Adipose tissue (tissue), 3 donors: Measurements from ENCODE around the gene NODAL. TPM values are rescaled to one million over a fixed set of nuclear protein-coding genes. Genes with fewer than 3 reads are reported as not detected.

Experiments
- H3K27ac ChIP-seq: one replicate; pipeline ENCODE4 v1.5.1; 2013; ENCODE audit warnings: low read depth, low read length
- WGBS, 3 donors: extraction: QIAGEN DNeasy Blood & Tissue Kit; methylation state at CpG; one replicate each; pipeline ENCODE4 v1.1.7; 2013; 5-methylcytosine and 5-hydroxymethylcytosine counted together
- polyA plus RNA-seq, 3 donors: library from polyadenylated mRNA; stranded (reverse); fragments of 200-250 nt; gene quantifications; one replicate each; pipeline ENCODE4 v1.2.3, GENCODE V29; 2013
- donor health status: healthy with polysubstance abuse.
- donor health status: Bipolar disorder and iron deficiency.
- donor health status: healthy.

The NODAL gene
- polyA plus RNA-seq, 3 donors: 0.04 TPM; not detected in 2

- WGBS, 3 donors: 86 to 94% (median 92%) methylated on average over 3 of the region's 3 CpGs
- H3K27ac ChIP-seq: no peak overlapping the region
These were observed 25.5 kb upstream of the NODAL start for GRCh38 chr10:70466951-70467350.

GRCh38 chr10:70465832-70466231 lies 24.4 kb upstream of the NODAL start:
- WGBS, 3 donors: 85 to 94% (median 91%) methylated on average over 2 of the region's 2 CpGs
- no peak overlapping the region for H3K27ac ChIP-seq

GRCh38 chr10:70465278-70465677 lies 23.8 kb upstream of the NODAL start:
- no peak overlapping the region for H3K27ac ChIP-seq
- WGBS, 3 donors: 87 to 98% (median 95%) methylated on average over 4 of the region's 4 CpGs

DNA sequence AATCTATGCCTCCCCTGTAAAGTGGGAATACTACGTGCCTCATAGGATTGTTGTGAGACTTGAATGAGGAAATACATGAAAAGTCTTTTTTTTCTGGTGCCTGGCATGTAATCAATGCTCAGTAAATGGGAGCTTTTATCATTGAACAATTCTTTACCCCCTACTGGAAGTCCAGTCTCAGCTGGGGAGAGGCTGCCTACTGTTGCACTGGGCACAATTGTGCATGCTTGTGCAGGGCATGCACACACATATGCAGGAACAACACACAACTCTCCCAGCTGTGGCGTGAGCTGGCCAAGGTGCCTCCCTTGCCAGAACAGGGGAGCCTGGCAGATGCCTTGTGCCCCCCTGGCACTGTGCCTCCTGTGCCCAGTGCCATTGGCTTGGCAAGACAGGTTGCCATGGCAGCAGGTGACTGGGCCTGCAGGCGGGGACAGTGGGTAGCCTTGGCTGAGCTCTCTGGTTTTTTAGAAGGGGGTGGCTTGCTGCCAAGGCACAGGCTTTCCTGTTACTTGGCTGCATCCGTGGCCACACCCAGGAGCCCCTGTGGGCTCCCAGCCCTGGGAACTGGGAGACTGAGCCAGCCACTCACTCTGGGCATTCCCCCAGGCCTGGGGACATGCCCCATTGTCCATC lies 21.0 kb upstream of the NODAL start:
- 14 to 27% (median 18%) methylated on average over 4 of the region's 4 CpGs for WGBS, 3 donors

GRCh38 chr10:70461397-70462348 lies 20.2 kb upstream of the NODAL start:
- 40 to 56% (median 56%) methylated on average over 13 of the region's 13 CpGs for WGBS, 3 donors
- no peak overlapping the region for H3K27ac ChIP-seq

More for the DNA sequence above, 21.0 kb upstream of the NODAL start:
- no peak overlapping the region for H3K27ac ChIP-seq

GRCh38 chr10:70459774-70460490 lies 18.5 kb upstream of the NODAL start:
- no peak overlapping the region for H3K27ac ChIP-seq
- WGBS, 3 donors: 79 to 82% (median 79%) methylated on average over 29 of the region's 29 CpGs

- 38 to 44% (median 43%) methylated on average over 19 of the region's 19 CpGs for WGBS, 3 donors
- H3K27ac ChIP-seq: no peak overlapping the region
These were observed 17.7 kb upstream of the NODAL start for GRCh38 chr10:70459061-70459773.

DNA sequence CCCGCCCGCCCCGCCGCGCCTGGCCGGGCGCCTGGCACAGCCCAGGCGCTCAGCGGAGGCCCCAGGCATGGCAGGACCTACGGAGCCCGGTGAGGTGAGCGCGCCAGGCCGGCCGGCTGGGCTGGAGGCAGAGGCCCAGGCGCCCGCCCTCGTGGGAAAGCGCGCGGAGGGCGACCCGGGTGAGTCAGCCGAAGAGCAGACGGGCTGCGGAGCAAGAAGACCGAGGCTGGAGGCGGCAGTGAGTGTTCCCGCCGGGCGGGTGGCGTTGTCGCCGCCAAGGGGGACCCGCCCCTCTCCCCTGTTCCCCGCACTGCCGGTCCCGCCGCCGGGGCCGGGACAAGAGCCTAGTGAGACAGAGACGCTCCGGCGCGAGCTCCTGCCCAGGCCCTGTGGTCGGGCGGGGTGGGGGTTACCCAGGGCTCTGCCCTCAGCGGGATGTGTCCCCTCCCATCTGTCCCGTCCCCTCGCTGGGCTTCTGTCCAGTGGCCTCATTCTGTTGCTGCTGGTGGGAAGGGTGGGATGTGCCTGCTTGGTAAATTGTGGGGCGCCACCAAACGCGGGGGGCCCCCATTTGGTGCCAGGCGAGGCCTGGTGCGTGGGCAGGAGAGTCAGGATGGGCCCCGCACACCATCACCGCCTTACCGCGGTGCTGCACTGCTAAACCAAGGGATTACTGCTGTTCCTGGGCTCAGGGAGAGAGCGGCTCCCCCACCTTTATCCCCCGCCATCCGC lies 17.0 kb upstream of the NODAL start:
- no peak overlapping the region for H3K27ac ChIP-seq
- WGBS, 3 donors: 8 to 10% (median 9%) methylated on average over 33 to 62 of the region's 62 CpGs

DNA sequence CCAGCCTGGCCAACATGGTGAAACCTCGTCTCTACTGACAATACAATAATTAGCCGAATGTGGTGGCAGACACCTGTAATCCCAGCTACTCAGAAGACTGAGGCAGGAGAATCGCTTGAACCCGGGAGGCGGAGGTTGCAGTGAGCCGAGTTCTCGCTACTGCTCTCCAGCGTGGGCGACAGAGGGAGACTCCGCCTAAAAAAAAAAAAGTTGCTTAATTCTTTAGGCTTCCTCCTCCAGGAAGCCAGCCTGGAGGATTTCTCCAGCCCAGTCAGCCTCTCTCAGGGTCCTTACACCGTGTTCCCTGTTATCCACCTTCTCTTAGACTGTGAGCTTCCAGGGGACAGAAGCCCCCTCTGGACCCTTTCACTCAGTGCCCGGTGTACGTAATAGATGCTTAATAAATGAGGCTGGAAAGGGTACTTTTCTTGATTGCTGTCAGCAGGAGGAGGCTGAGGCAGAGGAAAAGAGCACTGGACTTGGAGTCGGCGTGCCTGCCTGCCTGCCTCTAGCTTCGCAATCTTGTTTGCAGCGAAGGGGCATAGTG lies 16.4 kb upstream of the NODAL start:
- H3K27ac ChIP-seq: no peak overlapping the region
- 48 to 57% (median 48%) methylated on average over 17 of the region's 17 CpGs for WGBS, 3 donors

- H3K27ac ChIP-seq: no peak overlapping the region
- 61 to 70% (median 66%) methylated on average over 8 of the region's 8 CpGs for WGBS, 3 donors
These were observed 14.7 kb upstream of the NODAL start for GRCh38 chr10:70456164-70456563.

- no peak overlapping the region for H3K27ac ChIP-seq
- 69 to 80% (median 74%) methylated on average over 6 of the region's 6 CpGs for WGBS, 3 donors
These were observed 13.7 kb upstream of the NODAL start for GRCh38 chr10:70455213-70455630.

DNA sequence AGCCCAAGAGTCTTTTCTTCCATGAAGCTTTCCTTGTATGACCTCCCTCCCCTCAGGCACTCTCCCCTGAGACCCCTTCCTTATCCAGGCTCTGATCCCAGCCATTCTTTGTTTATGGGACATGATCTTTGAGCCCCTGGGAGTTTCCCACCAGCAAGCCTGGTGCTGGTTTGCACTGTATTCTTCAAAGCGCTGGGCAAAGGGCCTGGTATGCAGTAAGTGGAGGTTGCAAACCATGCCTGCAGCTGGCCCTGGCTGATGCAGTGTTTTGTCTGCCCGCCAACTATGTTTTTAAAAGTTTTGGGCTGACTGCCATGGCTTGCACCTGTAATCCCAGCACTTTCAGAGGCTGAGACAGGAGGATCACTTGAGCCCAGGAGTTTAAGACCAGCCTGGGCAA lies 6.8 kb upstream of the NODAL start:
- no peak overlapping the region for H3K27ac ChIP-seq
- WGBS, 3 donors: 75 to 82% (median 81%) methylated on average over 2 of the region's 2 CpGs

DNA sequence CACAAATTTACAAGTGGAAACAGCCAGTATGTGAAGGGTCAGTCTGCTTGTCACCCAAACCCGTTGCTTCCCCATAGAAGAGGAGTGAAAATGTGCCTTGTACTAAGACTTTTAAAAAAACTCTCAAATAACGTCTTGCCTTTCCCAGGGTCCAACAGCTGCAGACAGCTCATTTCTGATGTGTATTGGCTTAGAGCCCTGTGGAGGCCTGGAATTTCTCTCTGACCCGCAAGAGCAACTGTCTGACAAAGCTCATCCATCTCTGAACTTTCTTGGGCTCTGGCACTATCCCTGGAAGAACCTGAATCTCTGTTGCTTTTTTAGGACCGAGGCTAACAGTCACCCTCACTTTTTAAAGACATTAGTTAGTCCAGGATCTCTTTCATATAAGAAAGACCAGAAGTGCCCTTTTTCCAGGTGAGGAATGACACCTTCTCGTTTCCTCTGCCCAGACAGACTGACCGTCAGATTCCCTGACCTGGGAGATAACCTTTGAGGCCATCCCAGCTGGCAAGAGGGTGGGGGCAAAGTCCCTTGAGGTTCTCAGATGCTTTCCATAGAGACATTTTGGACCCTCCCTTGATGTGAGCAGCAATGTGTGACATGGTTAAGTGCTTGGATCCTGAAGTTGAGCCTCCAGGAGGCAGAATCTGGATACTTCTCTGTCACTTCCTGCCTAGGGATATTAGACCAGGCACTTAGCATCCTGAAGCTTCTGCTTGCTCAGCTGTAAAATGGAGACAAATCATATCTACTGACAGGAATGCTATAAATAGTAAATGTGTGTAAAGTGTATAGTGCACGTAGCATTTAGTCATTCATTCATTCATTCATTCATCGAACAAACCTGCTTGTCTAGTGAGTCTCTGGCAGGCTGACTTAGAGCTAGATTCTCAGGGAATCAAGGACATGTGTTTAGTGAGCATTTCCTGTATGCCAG lies 4.5 kb upstream of the NODAL start:
- 50 to 67% (median 59%) methylated on average over 8 of the region's 8 CpGs for WGBS, 3 donors
- no peak overlapping the region for H3K27ac ChIP-seq

DNA sequence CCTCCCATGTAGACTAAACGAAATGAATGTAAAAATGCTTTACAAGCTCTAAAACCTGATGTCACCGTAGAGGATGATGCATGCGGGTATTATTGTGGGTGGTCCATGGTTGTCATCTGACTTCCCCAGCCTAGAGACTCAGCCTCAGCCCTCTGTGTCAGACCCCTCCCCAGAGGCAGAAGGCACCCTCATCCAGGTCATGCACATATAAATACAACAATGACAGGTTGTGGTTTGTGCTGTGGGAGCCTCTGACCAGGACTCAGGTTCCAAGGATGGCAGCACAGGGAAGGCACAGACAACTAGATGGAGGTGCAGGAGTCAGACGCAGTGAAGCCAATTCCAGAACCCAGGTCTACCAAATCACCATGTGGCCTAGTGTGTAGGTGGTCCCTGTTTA lies 3.3 kb upstream of the NODAL start:
- H3K27ac ChIP-seq: no peak overlapping the region
- 89 to 93% (median 93%) methylated on average over 4 of the region's 4 CpGs for WGBS, 3 donors

DNA sequence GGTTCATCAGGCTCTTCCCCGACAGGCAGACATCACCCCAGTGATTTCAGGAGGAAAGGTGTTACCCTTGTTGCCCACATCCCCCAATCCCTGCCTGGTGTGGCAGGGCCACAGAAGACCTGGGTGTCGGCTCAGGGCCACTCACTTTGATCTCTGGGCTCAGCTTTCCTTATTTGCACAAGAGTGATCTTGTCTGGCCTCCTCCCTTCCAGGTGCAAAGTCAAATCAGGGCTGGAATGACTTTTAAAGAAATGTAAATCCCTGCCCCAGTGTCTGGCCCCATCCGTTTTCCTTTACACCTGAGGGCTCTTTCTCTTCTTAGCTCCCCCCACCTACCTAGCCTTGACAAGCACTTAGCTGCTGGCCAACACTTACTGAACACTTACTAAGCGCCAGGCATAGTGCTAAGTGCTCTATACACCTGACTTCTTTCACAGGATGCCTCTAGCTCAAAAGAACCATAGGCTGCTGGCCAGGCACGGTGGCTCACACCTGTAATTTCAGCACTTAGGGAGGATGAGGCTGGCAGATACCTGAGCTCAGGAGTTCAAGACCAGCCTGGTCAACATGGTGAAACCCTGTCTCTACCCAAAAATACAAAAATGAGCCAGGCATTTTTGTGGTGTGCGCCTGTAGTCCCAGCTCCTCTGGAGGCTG lies 979 bp upstream of the NODAL start:
- no peak overlapping the region for H3K27ac ChIP-seq
- 68 to 92% (median 91%) methylated on average over 6 of the region's 6 CpGs for WGBS, 3 donors

DNA sequence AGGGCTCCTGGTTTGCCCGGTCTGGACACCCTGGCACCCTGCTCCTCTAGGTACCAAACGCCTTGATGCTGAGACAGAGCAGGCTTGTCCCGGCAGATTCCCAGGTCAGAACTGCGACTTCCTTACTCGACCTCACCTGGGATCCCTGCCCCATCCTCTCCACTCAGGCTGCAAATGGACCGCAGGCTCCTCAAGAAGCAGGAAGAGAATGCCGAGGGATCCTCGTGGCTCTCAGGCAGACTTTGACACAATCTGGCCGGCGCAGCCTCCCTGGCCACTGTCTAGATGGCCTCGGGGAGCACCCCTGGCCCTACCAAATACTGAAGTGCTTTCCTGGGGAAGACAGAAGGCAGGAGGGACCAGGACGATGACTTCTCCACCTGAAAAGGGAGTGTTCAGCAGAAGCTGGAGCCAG lies 421 bp upstream of the NODAL start:
- H3K27ac ChIP-seq: no peak overlapping the region
- 25 to 42% (median 42%) methylated on average over 12 of the region's 12 CpGs for WGBS, 3 donors
